IPS-18a (cell line): ENCODE data around the gene ZNF593.

Experiments
- H3K27ac ChIP-seq: one replicate; pipeline ENCODE4 v1.5.1; 2013; ENCODE audit warnings: low read length
- H3K27me3 ChIP-seq: one replicate; pipeline ENCODE4 v1.6.1; 2013; ENCODE audit warnings: mild to moderate bottlenecking, low read length; ENCODE audit not compliant: control insufficient read depth, insufficient read depth
- H3K36me3 ChIP-seq: one replicate; pipeline ENCODE4 v1.6.1; 2013; ENCODE audit warnings: low read depth, low read length; ENCODE audit not compliant: control insufficient read depth
- H3K4me1 ChIP-seq: one replicate; pipeline ENCODE4 v1.6.1; 2013; ENCODE audit warnings: low read depth, low read length; ENCODE audit not compliant: control insufficient read depth
- H3K4me3 ChIP-seq: one replicate; pipeline ENCODE4 v1.5.1; 2013; ENCODE audit warnings: low read length
- H3K9ac ChIP-seq: one replicate; pipeline ENCODE4 v1.6.1; 2013; ENCODE audit warnings: mild to moderate bottlenecking, low read length, moderate library complexity
- H3K9me3 ChIP-seq: one replicate; pipeline ENCODE4 v1.6.1; 2013; ENCODE audit warnings: low read depth, low read length; ENCODE audit not compliant: control insufficient read depth

Gene ZNF593

DNA sequence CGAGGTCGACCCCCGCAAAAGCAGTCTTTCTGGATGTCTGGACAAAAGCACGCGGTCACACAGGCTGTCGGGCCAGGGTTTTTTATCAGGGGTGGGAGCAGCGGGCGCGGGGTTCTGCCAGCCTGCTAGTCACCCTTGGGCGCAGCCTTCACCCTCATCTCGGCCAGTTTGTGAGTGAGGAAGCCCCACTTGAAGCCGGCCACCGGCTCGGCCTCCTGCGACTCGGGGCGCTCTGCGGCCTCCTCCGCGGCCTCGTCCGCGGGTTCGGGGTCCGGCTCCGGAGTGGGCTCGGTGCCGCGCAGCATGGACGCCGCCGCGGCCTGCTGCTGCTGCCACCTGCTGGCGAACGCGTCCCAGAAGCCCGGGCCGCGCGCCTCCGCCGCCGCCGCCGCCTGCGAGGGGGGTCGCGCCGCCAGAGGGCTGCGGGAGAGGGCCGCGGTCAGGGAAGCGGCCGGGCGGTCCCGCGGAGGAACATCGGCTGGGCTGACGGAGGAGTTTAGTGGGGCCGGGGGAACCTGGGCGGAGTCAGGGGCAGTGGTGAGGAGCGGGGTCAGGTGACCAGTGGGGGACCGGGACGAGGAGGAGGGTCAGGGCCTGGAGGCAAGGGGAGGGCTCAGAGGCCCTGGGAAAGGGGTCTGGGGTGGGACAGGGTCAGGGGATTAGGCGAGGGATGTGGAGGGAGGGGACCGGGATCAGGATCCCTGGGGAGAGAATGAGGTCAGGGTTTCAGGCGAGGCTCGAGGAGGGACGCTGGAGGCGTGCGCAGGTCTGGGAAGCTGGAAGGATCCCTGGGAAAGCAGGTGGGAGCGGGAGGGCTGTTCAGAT lies 5.5 kb upstream of the ZNF593 start:
- Histone ChIP-seq H3K9ac (peak overlapping the region; percentile 24), H3K4me1 (peaks cover 24% of the 10 kb centered on the region), H3K9me3 (no peaks in the 10 kb centered on the region), H3K4me3 (peak overlapping the region; percentile 55), H3K36me3 (no peaks in the 10 kb centered on the region), H3K27me3 (peaks cover 73% of the 10 kb centered on the region), H3K27ac (no peak overlapping the region)

- Histone ChIP-seq H3K4me3 (peak overlapping the region; percentile 55), H3K9ac (peak overlapping the region; percentile 24), H3K36me3 (no peaks in the 10 kb centered on the region), H3K4me1 (peaks cover 23% of the 10 kb centered on the region), H3K27ac (no peak overlapping the region), H3K9me3 (no peaks in the 10 kb centered on the region), H3K27me3 (peaks cover 65% of the 10 kb centered on the region)
Observed at GRCh38 chr1:26164861-26165842, 4.6 kb upstream of the ZNF593 start.

- H3K4me3 ChIP-seq = no peak overlapping the region
- no peak overlapping the region for H3K27ac ChIP-seq
- peaks cover 19% of the 10 kb centered on the region for H3K4me1 ChIP-seq
- H3K9ac ChIP-seq = no peak overlapping the region
- peaks cover 49% of the 10 kb centered on the region for H3K27me3 ChIP-seq
- H3K36me3 ChIP-seq = no peaks in the 10 kb centered on the region
- H3K9me3 ChIP-seq = no peaks in the 10 kb centered on the region
Observed at GRCh38 chr1:26166719-26167281, 2.9 kb upstream of the ZNF593 start.

DNA sequence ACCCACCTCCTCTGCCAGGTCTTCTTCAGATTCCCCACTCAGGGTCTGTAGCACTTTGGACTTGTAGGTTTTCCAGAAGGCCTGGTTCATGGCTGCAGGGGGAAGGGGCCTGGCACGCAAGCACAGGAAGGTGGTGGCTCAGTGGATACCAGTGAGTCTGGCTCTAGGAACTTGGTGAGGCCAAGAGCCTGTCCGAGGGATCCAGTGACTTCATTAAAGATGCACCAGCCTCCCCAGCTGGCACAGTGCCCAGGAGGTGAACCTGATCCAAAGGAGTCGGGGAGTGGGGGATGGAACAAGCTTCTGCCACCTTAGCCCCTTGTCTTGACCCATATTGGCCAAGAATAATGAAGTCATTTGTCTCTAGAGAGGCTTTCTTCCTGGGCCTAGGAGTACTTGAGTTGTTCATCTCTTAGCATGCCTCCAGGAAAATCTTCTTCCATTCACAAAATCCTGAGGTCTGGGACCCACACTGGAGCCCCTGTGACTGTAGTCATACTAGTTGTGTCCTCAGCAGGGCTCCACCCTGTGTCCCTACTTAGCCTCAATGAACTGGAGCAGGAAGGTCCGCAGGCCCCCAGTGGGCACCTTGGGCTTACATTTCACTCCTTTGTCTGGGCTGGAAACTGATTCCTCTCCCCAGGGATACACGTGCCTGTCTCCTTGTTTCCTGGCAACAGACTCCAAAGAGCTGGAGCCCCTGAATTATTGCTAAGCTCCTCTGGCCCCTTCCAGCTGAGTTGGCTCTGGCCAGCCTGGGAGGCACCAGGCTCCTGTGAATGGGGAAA lies 1.1 kb upstream of the ZNF593 start, which contains the start of gene C1orf232:
TSS of gene C1orf232 (minus strand) at position 554 of the 788 bp plus-strand sequence. CDS start at position 90, 464 bp downstream.
- Histone ChIP-seq H3K9me3 (no peaks in the 10 kb centered on the region), H3K9ac (peak within 1 kb of the TSS; percentile 76), H3K36me3 (no peaks in the 10 kb centered on the region), H3K27ac (peak within 1 kb of the TSS; percentile 30), H3K4me3 (peak within 1 kb of the TSS; percentile 79), H3K27me3 (peaks cover 30% of the 10 kb centered on the region), H3K4me1 (peaks cover 19% of the 10 kb centered on the region)

- H3K27ac ChIP-seq = no peak overlapping the region
- peak overlapping the region; percentile 79 for H3K4me3 ChIP-seq
- no peaks in the 10 kb centered on the region for H3K9me3 ChIP-seq
- H3K9ac ChIP-seq = peak overlapping the region; percentile 20
- no peaks in the 10 kb centered on the region for H3K36me3 ChIP-seq
- peaks cover 19% of the 10 kb centered on the region for H3K4me1 ChIP-seq
- H3K27me3 ChIP-seq = peaks cover 25% of the 10 kb centered on the region
Observed at GRCh38 chr1:26169198-26169554, 532 bp upstream of the ZNF593 start.

- no peaks in the 10 kb centered on the region for H3K9me3 ChIP-seq
- H3K4me3 ChIP-seq = peak overlapping the region; percentile 79
- peak overlapping the region; percentile 76 for H3K9ac ChIP-seq
- peaks cover 11% of the 10 kb centered on the region for H3K4me1 ChIP-seq
- no peaks in the 10 kb centered on the region for H3K36me3 ChIP-seq
- peaks cover 13% of the 10 kb centered on the region for H3K27me3 ChIP-seq
- H3K27ac ChIP-seq = no peak overlapping the region
Observed at GRCh38 chr1:26170472-26170821, 739 bp downstream of the ZNF593 start.

DNA sequence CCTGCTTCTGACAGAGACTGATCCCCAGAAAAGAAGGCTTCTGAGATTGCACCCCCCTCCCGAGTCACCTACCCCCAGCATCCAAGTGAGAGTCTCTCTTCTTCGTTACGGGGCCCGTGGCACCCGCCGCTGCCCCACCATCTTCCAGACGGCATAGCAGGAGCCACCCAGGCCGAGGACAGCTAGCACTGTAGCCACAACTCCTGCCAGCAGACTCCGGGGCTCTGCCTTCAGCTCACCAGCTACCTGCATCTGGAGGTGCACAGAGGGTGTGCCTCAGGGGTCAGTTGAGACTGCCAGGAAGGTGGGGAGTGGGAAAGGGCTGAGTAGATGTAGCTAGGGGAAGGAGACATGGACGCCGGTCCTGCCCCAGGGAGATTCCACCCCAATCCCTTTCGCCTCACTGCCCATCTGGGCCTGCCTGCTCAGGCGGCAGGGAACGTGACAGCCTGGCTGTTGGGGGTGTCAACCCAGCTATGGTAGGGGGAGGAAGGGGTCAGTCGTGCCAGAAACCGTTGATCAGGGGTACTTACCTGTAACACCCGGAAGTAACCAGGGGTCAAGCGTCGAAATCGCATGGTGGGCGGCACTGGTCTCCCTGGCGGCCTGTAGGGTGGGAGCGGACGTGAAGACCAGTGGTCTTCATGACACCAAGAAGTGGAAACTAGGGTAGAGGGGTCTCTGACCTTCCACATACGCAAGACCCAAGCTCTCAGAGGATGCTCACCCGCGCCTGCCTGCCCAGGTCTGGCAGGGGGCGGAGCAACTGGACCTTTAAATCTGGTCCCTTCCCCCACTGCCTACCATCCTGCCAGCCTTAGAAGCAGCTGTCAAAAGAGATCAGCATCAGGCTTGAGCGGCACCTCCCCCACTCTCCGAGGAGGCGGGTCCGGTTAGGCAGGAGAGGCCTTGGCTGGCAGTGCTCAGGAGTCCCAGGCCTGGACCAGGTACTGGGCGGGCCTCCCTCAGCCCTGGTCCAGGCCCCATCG lies 1.7 kb downstream of the ZNF593 start, which contains the start of gene ZNF593OS:
TSS of gene ZNF593OS (minus strand) at position 749 of the 989 bp plus-strand sequence. CDS start at position 578, 171 bp downstream.
- H3K9ac ChIP-seq = peak within 1 kb of the TSS; percentile 76
- peaks cover 10% of the 10 kb centered on the region for H3K4me1 ChIP-seq
- peaks cover 4% of the 10 kb centered on the region for H3K27me3 ChIP-seq
- no peaks in the 10 kb centered on the region for H3K9me3 ChIP-seq
- no peaks in the 10 kb centered on the region for H3K36me3 ChIP-seq
- peak within 1 kb of the TSS; percentile 79 for H3K4me3 ChIP-seq
- no peak within 1 kb of the TSS for H3K27ac ChIP-seq

DNA sequence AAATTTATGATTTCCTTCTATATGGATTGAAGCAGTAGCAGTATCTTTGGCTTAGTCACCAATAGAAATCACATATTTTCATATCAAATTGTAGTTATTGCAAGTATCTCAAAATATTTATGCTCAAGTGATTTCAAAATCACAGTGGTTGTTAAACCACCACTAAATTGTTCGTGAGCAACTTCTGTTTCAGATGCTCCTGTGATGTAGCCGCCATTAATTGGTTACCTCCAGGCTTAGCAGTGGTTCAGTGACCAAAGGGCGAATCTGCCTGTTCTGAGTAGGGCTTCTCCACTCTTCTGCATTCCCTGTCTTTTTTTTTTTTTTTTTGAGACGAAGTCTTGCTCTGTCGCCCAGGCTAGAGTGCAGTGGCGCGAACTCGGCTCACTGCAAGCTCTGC lies 5.6 kb downstream of the ZNF593 start:
- no peaks in the 10 kb centered on the region for H3K36me3 ChIP-seq
- H3K4me1 ChIP-seq = peaks cover 2% of the 10 kb centered on the region
- H3K27ac ChIP-seq = no peak overlapping the region
- H3K9me3 ChIP-seq = no peaks in the 10 kb centered on the region
- H3K27me3 ChIP-seq = no peaks in the 10 kb centered on the region
- no peak overlapping the region for H3K4me3 ChIP-seq
- H3K9ac ChIP-seq = no peak overlapping the region

DNA sequence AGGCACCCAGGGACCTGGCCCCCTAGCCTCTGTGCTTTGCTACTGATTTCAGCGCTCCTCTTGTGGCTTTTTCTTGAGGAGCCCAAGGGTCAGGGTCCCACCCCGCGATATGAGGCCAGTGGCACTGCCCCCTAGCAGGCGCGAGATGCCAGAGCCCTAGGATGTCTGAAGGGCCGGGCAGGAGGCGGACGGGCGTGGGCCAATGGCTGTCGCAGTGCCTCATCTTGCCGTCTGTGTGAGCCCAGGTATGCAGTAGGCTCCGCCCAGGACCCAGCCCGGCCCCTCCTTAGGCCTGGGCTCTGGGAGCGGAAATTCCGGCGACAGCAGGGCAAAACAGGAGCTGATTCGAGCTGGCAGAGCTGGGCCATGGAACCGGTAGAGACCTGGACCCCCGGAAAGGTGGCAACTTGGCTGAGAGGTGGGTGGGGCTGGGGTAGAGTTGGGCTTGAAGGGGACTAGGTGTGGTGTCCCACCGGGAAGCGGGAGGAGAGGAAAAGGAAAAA lies 7.5 kb downstream of the ZNF593 start, which contains the start of gene CNKSR1:
TSS of gene CNKSR1 (plus strand) at position 310 of the 503 bp plus-strand sequence. CDS start at position 367, 57 bp downstream.
- no peak within 1 kb of the TSS for H3K27ac ChIP-seq
- no peak within 1 kb of the TSS for H3K9ac ChIP-seq
- H3K36me3 ChIP-seq = no peaks in the 10 kb centered on the region
- H3K27me3 ChIP-seq = no peaks in the 10 kb centered on the region
- H3K4me3 ChIP-seq = peak within 1 kb of the TSS; percentile 42
- H3K9me3 ChIP-seq = no peaks in the 10 kb centered on the region
- no peaks in the 10 kb centered on the region for H3K4me1 ChIP-seq
